Adrenal gland (tissue), 5 donors: ENCODE results near the gene CPNE4.

ENCODE experiments used
- POLR2A ChIP-seq, 2 donors: fragments of 450-650 bp; IDR thresholded peaks; one replicate each; pipeline ENCODE4 v1.6.1; 2017; ENCODE audit warnings: antibody characterized with exemption in 2 of 2, mild to moderate bottlenecking in 2 of 2, moderate library complexity in 1 of 2
- TF ChIP-seq, protein P1 (sequence below), 6 experiments: fragments of 450-650 bp in 4 of 6; fragments of 200-600 bp in 2 of 6; sonication (generic) in 1 of 6; IDR thresholded peaks; 1 replicate in 5 of 6; 2 replicates in 1 of 6; pipeline versions ENCODE4 v1.5.1 to v1.8.0; 2016 to 2021; ENCODE audit warnings: antibody characterized with exemption in 6 of 6, mild to moderate bottlenecking in 2 of 6, moderate library complexity in 1 of 6
- donor health status: DM: no; HTN: no; CAD: no.

- TF ChIP-seq, protein P1, sequence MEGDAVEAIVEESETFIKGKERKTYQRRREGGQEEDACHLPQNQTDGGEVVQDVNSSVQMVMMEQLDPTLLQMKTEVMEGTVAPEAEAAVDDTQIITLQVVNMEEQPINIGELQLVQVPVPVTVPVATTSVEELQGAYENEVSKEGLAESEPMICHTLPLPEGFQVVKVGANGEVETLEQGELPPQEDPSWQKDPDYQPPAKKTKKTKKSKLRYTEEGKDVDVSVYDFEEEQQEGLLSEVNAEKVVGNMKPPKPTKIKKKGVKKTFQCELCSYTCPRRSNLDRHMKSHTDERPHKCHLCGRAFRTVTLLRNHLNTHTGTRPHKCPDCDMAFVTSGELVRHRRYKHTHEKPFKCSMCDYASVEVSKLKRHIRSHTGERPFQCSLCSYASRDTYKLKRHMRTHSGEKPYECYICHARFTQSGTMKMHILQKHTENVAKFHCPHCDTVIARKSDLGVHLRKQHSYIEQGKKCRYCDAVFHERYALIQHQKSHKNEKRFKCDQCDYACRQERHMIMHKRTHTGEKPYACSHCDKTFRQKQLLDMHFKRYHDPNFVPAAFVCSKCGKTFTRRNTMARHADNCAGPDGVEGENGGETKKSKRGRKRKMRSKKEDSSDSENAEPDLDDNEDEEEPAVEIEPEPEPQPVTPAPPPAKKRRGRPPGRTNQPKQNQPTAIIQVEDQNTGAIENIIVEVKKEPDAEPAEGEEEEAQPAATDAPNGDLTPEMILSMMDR (IDR thresholded peaks at IDR 0.05), result no peak
- no peak for TF ChIP-seq POLR2A (IDR thresholded peaks at IDR 0.05)
Measured at GRCh38 chr3:131976448-131976847, 58.4 kb downstream of the CPNE4 start.
